Measurements from ENCODE around the gene SLC6A13. TPM values are rescaled to one million over a fixed set of nuclear protein-coding genes. Genes with fewer than 3 reads are reported as not detected.

SLC6A13 gene
- total and polyA plus RNA-seq, 2 of the 8 experiments (the other 6 are each of a cell fraction or from before 2014, with no cell fraction given), result 0.03 TPM; not detected in 1

DNA sequence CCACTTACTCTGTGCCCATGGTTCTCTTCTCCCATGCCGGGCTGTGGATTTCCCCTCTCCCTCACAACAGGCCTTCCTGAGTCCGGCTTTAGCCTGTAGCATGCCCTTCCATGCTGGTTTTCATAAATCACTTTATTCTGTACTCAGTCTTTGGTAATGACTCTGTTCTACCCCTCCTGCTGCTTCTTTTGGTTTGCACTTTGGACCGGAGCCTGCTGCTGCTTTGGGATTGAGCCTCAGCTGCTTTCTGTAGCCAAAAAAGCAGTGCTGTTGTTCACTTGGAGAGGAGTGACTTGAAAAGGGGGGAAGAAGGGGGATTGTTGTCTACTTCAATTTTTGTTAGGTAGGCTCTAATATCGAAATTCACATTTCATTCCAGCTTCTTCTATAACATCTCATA, 8.5 kb upstream of the SLC6A13 start:
- H2BK20ac ChIP-seq (ENCODE audit: low read length), result no peak overlapping the region
- no peak overlapping the region for H3K4me2 ChIP-seq (ENCODE audit: insufficient read depth in 1 of 2, low read depth in 2 of 2, low read length in 2 of 2)
- ChIA-PET POLR2A (ENCODE audit: partially characterized antibody) (interaction anchor here (0.7 kb wide), 1 partner anchor 918 kb away, joined by 3 read pairs; no protein-coding TSS in a partner anchor), CTCF (ENCODE audit: partially characterized antibody) (no interaction called here)
- no peak overlapping the region for H2BK12ac ChIP-seq (ENCODE audit: low read depth, low read length)
- no peaks in the 10 kb centered on the region for H3K79me1 ChIP-seq (ENCODE audit: low read depth, low read length)
- no peaks in the 10 kb centered on the region for H3K4me1 ChIP-seq (replicated peaks in 1 of 4; ENCODE audit: control insufficient read depth in 3 of 4, insufficient read depth in 4 of 4, low read length in 3 of 4)
- H3K56ac ChIP-seq (replicated peaks; ENCODE audit: insufficient read length, low read depth, low read length), result no peak overlapping the region
- H3K9ac ChIP-seq (replicated peaks in 1 of 4; ENCODE audit: extremely low read depth in 1 of 4, low read depth in 3 of 4, low read length in 3 of 4), result no peak overlapping the region
- no peaks in the 10 kb centered on the region for H3K79me2 ChIP-seq (ENCODE audit: control insufficient read depth in 1 of 2, insufficient read depth in 2 of 2, low read length in 2 of 2)
- WGBS, 2 experiments (ENCODE audit: extremely low coverage in 1 of 2, insufficient coverage in 1 of 2, insufficient read length in 1 of 2, insufficient replicate concordance in 2 of 2, low coverage in 1 of 2, low lambda C conversion rate in 2 of 2, missing lambda C conversion rate in 1 of 2), result 92% methylated on average over 4 of the region's 4 CpGs; no CpG with 5 or more reads in 1 of the 2 experiments
- H3K23me2 ChIP-seq (ENCODE audit: low read depth, low read length), result no peaks in the 10 kb centered on the region
- H2AK5ac ChIP-seq (ENCODE audit: low read depth, low read length), result no peak overlapping the region
- no peak overlapping the region for H4K91ac ChIP-seq (replicated peaks; ENCODE audit: insufficient read length, low read length)
- no peak overlapping the region for H4K5ac ChIP-seq (ENCODE audit: insufficient read length, low read depth, low read length)
- FAIRE-seq (no peak), DNase-seq (ENCODE audit: low read depth in 1 of 2, low spot score in 2 of 2) (no peak)
- H2BK120ac ChIP-seq (replicated peaks; ENCODE audit: low read depth, low read length), result no peak overlapping the region
- H3K4me3 ChIP-seq (ENCODE audit: extremely low read depth in 1 of 4, insufficient read depth in 2 of 4, low read depth in 3 of 4, low read length in 4 of 4), result no peak overlapping the region
- no peaks in the 10 kb centered on the region for H3K27me3 ChIP-seq (replicated peaks in 1 of 4; ENCODE audit: control insufficient read depth in 3 of 4, extremely low read depth in 1 of 4, insufficient read depth in 3 of 4, low read length in 3 of 4)
- H3K36me3 ChIP-seq (ENCODE audit: control insufficient read depth in 2 of 4, insufficient read depth in 4 of 4, low read length in 3 of 4), result no peaks in the 10 kb centered on the region
- no peak overlapping the region for H2BK15ac ChIP-seq (ENCODE audit: low read length)
- no peaks in the 10 kb centered on the region for H4K20me1 ChIP-seq (replicated peaks in 1 of 2; ENCODE audit: control insufficient read depth in 1 of 2, insufficient read depth in 2 of 2, low read length in 2 of 2)
- H2BK5ac ChIP-seq (ENCODE audit: low read depth, low read length), result no peak overlapping the region
- no peak overlapping the region for H4K8ac ChIP-seq (ENCODE audit: extremely low read depth, insufficient read depth, low read length)
- H3K27ac ChIP-seq (ENCODE audit: low read depth, low read length), result no peak overlapping the region
- no peaks in the 10 kb centered on the region for H3K9me3 ChIP-seq (ENCODE audit: insufficient read depth in 2 of 2, low read depth in 1 of 2, low read length in 1 of 2)
- no peak overlapping the region for H3K23ac ChIP-seq (ENCODE audit: insufficient read length)
- no peak overlapping the region for H3K4ac ChIP-seq (replicated peaks; ENCODE audit: insufficient read length, low read depth, low read length)
- H3K18ac ChIP-seq (ENCODE audit: extremely low read depth, low read length), result no peak overlapping the region
- H2AFZ ChIP-seq (ENCODE audit: low read length), result no peak overlapping the region
- no peak overlapping the region for H3K14ac ChIP-seq (ENCODE audit: insufficient read length)
- TF ChIP-seq, protein P1, sequence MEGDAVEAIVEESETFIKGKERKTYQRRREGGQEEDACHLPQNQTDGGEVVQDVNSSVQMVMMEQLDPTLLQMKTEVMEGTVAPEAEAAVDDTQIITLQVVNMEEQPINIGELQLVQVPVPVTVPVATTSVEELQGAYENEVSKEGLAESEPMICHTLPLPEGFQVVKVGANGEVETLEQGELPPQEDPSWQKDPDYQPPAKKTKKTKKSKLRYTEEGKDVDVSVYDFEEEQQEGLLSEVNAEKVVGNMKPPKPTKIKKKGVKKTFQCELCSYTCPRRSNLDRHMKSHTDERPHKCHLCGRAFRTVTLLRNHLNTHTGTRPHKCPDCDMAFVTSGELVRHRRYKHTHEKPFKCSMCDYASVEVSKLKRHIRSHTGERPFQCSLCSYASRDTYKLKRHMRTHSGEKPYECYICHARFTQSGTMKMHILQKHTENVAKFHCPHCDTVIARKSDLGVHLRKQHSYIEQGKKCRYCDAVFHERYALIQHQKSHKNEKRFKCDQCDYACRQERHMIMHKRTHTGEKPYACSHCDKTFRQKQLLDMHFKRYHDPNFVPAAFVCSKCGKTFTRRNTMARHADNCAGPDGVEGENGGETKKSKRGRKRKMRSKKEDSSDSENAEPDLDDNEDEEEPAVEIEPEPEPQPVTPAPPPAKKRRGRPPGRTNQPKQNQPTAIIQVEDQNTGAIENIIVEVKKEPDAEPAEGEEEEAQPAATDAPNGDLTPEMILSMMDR (IDR thresholded peaks at IDR 0.05; ENCODE audit: control extremely low read depth in 1 of 3, insufficient read depth in 1 of 3, low read depth in 1 of 3, low read length in 3 of 3), result no peak
- no peak for TF ChIP-seq CHD1 (IDR thresholded peaks at IDR 0.05; ENCODE audit: low read depth, low read length)
- TF ChIP-seq PHF8 (conservative IDR thresholded peaks at IDR 0.05; ENCODE audit: low read depth, low read length), result no peak
- no peak for TF ChIP-seq SIX5 (IDR thresholded peaks at IDR 0.05; ENCODE audit: low read depth, low read length)
- no peak for TF ChIP-seq TAF7 (optimal IDR thresholded peaks at IDR 0.05; ENCODE audit: borderline replicate concordance, low read depth, low read length)
- no peak for TF ChIP-seq RFX5 (IDR thresholded peaks at IDR 0.05; ENCODE audit: borderline replicate concordance, low read depth, low read length)
- no peak for TF ChIP-seq SIN3A (conservative IDR thresholded peaks at IDR 0.05 in 1 of 2, IDR thresholded peaks at IDR 0.05 in 1 of 2; ENCODE audit: low read depth in 1 of 2, low read length in 2 of 2)
